Bladder microvascular endothelial cell (primary cell): ENCODE data around the gene AMZ1. TPM values are rescaled to one million over a fixed set of nuclear protein-coding genes. Genes with fewer than 3 reads are reported as not detected.

Experiments used
- total RNA-seq: library from RNA; depleted of rRNA; stranded (reverse); fragments of >200 nt; gene quantifications from 2 replicates; pipeline ENCODE4 v1.2.3, GENCODE V29; 2014

The AMZ1 gene
- total RNA-seq: under 0.01 and 0.06 TPM in 2 replicates

GRCh38 chr7:2687881-2688318, at the start of gene AMZ1:
AMZ1 (plus strand) TSS chr7:2688202; CDS start chr7:2700452, 12,250 bp downstream.

Other genes with a start within 250 kb of the AMZ1 start
- gene GRIFIN, start 211.8 kb upstream of the AMZ1 start, total RNA-seq: not detected in 2 replicates
- gene LFNG, start 168.4 kb upstream of the AMZ1 start, total RNA-seq: 6.3 and 32.2 TPM in 2 replicates
- gene BRAT1, start 132.7 kb upstream of the AMZ1 start, total RNA-seq: 20.6 and 22.0 TPM in 2 replicates
- 3.2 and 6.9 TPM in 2 replicates for gene IQCE, start 129.2 kb upstream of the AMZ1 start, total RNA-seq
- 43.2 and 131 TPM in 2 replicates for gene TTYH3, start 56.2 kb upstream of the AMZ1 start, total RNA-seq
- 13.3 and 78.5 TPM in 2 replicates for gene GNA12, start 156.1 kb downstream of the AMZ1 start, total RNA-seq